GM18951 (cell line): ENCODE measurements around the gene SPATA9.
"Not testable (repeated sequence)": the region's sequence is repeated elsewhere in the genome, so short reads cannot be mapped to it uniquely, and the experiment has no call there.

Experiments
- POLR2A ChIP-seq: IDR thresholded peaks from 4 replicates; pipeline ENCODE4 v1.6.1; 2011; ENCODE audit warnings: mild to moderate bottlenecking; ENCODE audit not compliant: insufficient read length, insufficient read depth; ENCODE audit errors: extremely low read depth
- in situ Hi-C: fragments of 300-500 bp; cut with MboI; formaldehyde crosslinking; loops from one replicate; pipeline ENCODE4 v1.12.0; 2022; ENCODE audit warnings: low sequenced_read_pairs, mixed read lengths, inconsistent platforms; ENCODE audit not compliant: unreplicated experiment

The SPATA9 gene

GRCh38 chr5:95725071-95725820, 42.5 kb upstream of the SPATA9 start:
- in situ Hi-C loops, result no loop called here
- no peak for TF ChIP-seq POLR2A

GRCh38 chr5:95723632-95724369, 41.0 kb upstream of the SPATA9 start:
- TF ChIP-seq POLR2A, result no peak
- in situ Hi-C loops, result no loop called here

- in situ Hi-C loops, result no loop called here
These were observed 38.9 kb upstream of the SPATA9 start for GRCh38 chr5:95721582-95722295.

GRCh38 chr5:95720094-95720786, 37.4 kb upstream of the SPATA9 start:
- in situ Hi-C loops, result no loop called here
- no peak for TF ChIP-seq POLR2A

More at GRCh38 chr5:95721582-95722295, 38.9 kb upstream of the SPATA9 start:
- no peak for TF ChIP-seq POLR2A

- in situ Hi-C loops, result no loop called here
- TF ChIP-seq POLR2A, result no peak
These were observed 35.9 kb upstream of the SPATA9 start for GRCh38 chr5:95718738-95719137.

GRCh38 chr5:95718203-95718602, 35.4 kb upstream of the SPATA9 start:
- in situ Hi-C loops, result no loop called here
- no peak for TF ChIP-seq POLR2A

GRCh38 chr5:95717439-95717838, 34.6 kb upstream of the SPATA9 start:
- in situ Hi-C loops, result no loop called here
- TF ChIP-seq POLR2A, result no peak

GRCh38 chr5:95715799-95716461, 33.1 kb upstream of the SPATA9 start:
- in situ Hi-C loops, result no loop called here
- no peak for TF ChIP-seq POLR2A

- TF ChIP-seq POLR2A, result no peak
- in situ Hi-C loops, result no loop called here
These were observed 31.3 kb upstream of the SPATA9 start for GRCh38 chr5:95713960-95714710.

- in situ Hi-C loops, result not testable (repeated sequence)
These were observed 30.5 kb upstream of the SPATA9 start for GRCh38 chr5:95713246-95713645.

GRCh38 chr5:95712347-95712958, 29.7 kb upstream of the SPATA9 start:
- TF ChIP-seq POLR2A, result no peak

More at GRCh38 chr5:95712347-95712958, 29.7 kb upstream of the SPATA9 start:
- in situ Hi-C loops, result no loop called here
